ENCODE measurements around the gene EXOSC9. TPM values are rescaled to one million over a fixed set of nuclear protein-coding genes. Genes with fewer than 3 reads are reported as not detected.

Gene EXOSC9
- total and polyA plus RNA-seq, 10 of the 15 experiments (the other 5 are each of a cell fraction or from before 2014, with no cell fraction given), result 49.0 to 131 (median 85.4) TPM

GRCh38 chr4:121817006-121817405 lies 15.9 kb downstream of the EXOSC9 start:
- no peaks in the 10 kb centered on the region for H3K9me3 ChIP-seq (replicated peaks; ENCODE audit: control insufficient read depth, insufficient read depth, low read length)
- peaks cover 33% of the 10 kb centered on the region for H3K79me2 ChIP-seq (ENCODE audit: control insufficient read depth, insufficient read depth, low read length)
- no peak for ATAC-seq
- POLR2A ChIA-PET, result interaction anchor here (0.8 kb wide), 1 partner anchor 10 kb away, joined by 3 read pairs; no protein-coding TSS in a partner anchor
- TSS peak; percentile 6 for BruUV-seq (replicated peaks)
- no peak overlapping the region for H2AFZ ChIP-seq (ENCODE audit: control insufficient read depth, low read depth, low read length)
- no peak overlapping the region for H3K9ac ChIP-seq (ENCODE audit: control insufficient read depth, insufficient read depth, low read length)
- WGBS (ENCODE audit: insufficient coverage, insufficient replicate concordance, low lambda C conversion rate, missing lambda C conversion rate), result 81% methylated on average over 3 of the region's 3 CpGs
- intact Hi-C loops (cut with micrococcal nuclease; ENCODE audit: unreplicated experiment) (no loop called here), in situ Hi-C loops (cut with MboI) (no loop called here)
- H4K20me1 ChIP-seq (ENCODE audit: control insufficient read depth, insufficient read depth), result no peaks in the 10 kb centered on the region
- DNase-seq (ENCODE audit: low read depth, low spot score), result no peak
- CTCF ChIA-PET, result interaction anchor here (0.8 to 2.0 kb wide), 2 partner anchors 8 to 10 kb away, joined by 3 to 6 read pairs; no protein-coding TSS in a partner anchor
- H3K27me3 ChIP-seq (replicated peaks in 1 of 2; ENCODE audit: control insufficient read depth in 2 of 2, insufficient read depth in 2 of 2, low read length in 1 of 2), result no peaks in the 10 kb centered on the region
- RAD21 ChIA-PET (ENCODE audit: unreplicated experiment), result no interaction called here
- no peaks in the 10 kb centered on the region for H3K4me1 ChIP-seq (ENCODE audit: control insufficient read depth, insufficient read depth, low read length)
- no peak for FAIRE-seq
- SMC1A ChIA-PET (ENCODE audit: uncharacterized antibody, unreplicated experiment), result interaction anchor here (0.8 to 1.7 kb wide), 7 partner anchors 11 to 40 kb away, joined by 3 to 5 read pairs (median 3); no protein-coding TSS in a partner anchor
- peaks cover 1 to 27% of the 10 kb centered on the region in 2 experiments for H3K36me3 ChIP-seq (ENCODE audit: control insufficient read depth in 2 of 2, insufficient read depth in 2 of 2, low read length in 1 of 2)
- H3K4me2 ChIP-seq (ENCODE audit: control insufficient read depth, insufficient read depth), result no peak overlapping the region
- H3K4me3 ChIP-seq, result no peak overlapping the region
- no peak for TF ChIP-seq POLR2AphosphoS2 (IDR thresholded peaks at IDR 0.05; ENCODE audit: low read depth, low read length)
- no peak for TF ChIP-seq CHD1 (IDR thresholded peaks at IDR 0.05; ENCODE audit: low read depth, low read length)
- no peak for TF ChIP-seq RB1 (IDR thresholded peaks at IDR 0.05; ENCODE audit: borderline replicate concordance)
- no peak for TF ChIP-seq ESRRA (IDR thresholded peaks at IDR 0.05; ENCODE audit: low read length)
- TF ChIP-seq ZNF207 (IDR thresholded peaks at IDR 0.05; ENCODE audit: borderline replicate concordance), result no peak
- no peak for TF ChIP-seq CBFB (IDR thresholded peaks at IDR 0.05; ENCODE audit: low read depth)
- TF ChIP-seq NR2C1 (IDR thresholded peaks at IDR 0.05), result no peak
- no peak for TF ChIP-seq RBBP5 (conservative IDR thresholded peaks at IDR 0.05)
- no peak for TF ChIP-seq PML (IDR thresholded peaks at IDR 0.05; ENCODE audit: low read length)
- no peak for TF ChIP-seq ATF2 (IDR thresholded peaks at IDR 0.05; ENCODE audit: low read length)
- TF ChIP-seq MLLT1 (IDR thresholded peaks at IDR 0.05), result no peak
- TF ChIP-seq TCF3 (IDR thresholded peaks at IDR 0.05; ENCODE audit: borderline replicate concordance, insufficient read depth, low read depth, low read length), result no peak
- no peak for TF ChIP-seq SMC3 (IDR thresholded peaks at IDR 0.05; ENCODE audit: borderline replicate concordance, low read length)
- TF ChIP-seq E2F4 (IDR thresholded peaks at IDR 0.05; ENCODE audit: low read depth, low read length), result no peak
- no peak for TF ChIP-seq ZNF622 (IDR thresholded peaks at IDR 0.05)
- no peak for TF ChIP-seq CEBPZ (IDR thresholded peaks at IDR 0.05; ENCODE audit: low read depth, low read length)
- TF ChIP-seq RCOR1 (conservative IDR thresholded peaks at IDR 0.05; ENCODE audit: low read depth, low read length), result no peak
- H3K27ac ChIP-seq (ENCODE audit: control insufficient read depth, insufficient read depth), result no peak overlapping the region

Data from GM12878 (cell line).